WTC11 (cell line): Measurements from ENCODE around the gene LIMD2. TPM values are rescaled to one million over a fixed set of nuclear protein-coding genes. Genes with fewer than 3 reads are reported as not detected.

ENCODE experiments used
- ATAC-seq: fragments of 200-7000 bp; cut with Tn5 transposase; 2 replicates; pipeline ENCODE4 v1.10.0; 2021; ENCODE audit warnings: mild to moderate bottlenecking, moderate library complexity
- CTCF ChIA-PET: fragments of 300-600 bp; sonication (Branson Sonifier 250); formaldehyde crosslinking; loops from one replicate; lab custom pipeline; 2021; ENCODE audit warnings: antibody characterized with exemption; lab: Charles Lee
- POLR2A ChIA-PET: fragments of 350-600 bp; sonication (Branson Sonifier 250); formaldehyde crosslinking; loops from one replicate; lab custom pipeline; 2021; ENCODE audit warnings: antibody characterized with exemption; lab: Charles Lee
- DNase-seq: peaks from one replicate; pipeline ENCODE4 v3.0.0; 2021; ENCODE audit warnings: low spot score
- H3K27ac Mint-ChIP-seq: 2 replicates; pipeline ENCODE4 v1.8.0; 2021; ENCODE audit warnings: mixed read lengths
- H3K27me3 Mint-ChIP-seq: 2 replicates; pipeline ENCODE4 v1.8.0; 2021; ENCODE audit warnings: low read depth, mild to moderate bottlenecking, moderate library complexity, mixed read lengths
- H3K36me3 Mint-ChIP-seq: 2 replicates; pipeline ENCODE4 v1.8.0; 2021; ENCODE audit warnings: mixed read lengths
- H3K4me1 Mint-ChIP-seq: 2 replicates; pipeline ENCODE4 v1.8.0; 2022; ENCODE audit warnings: mixed read lengths
- H3K4me3 Mint-ChIP-seq: 2 replicates; pipeline ENCODE4 v1.8.0; 2021; ENCODE audit warnings: mild to moderate bottlenecking, moderate library complexity, mixed read lengths
- H3K9me3 Mint-ChIP-seq: 2 replicates; pipeline ENCODE4 v1.8.0; 2021; ENCODE audit warnings: mixed read lengths
- CREB1 ChIP-seq: sonication (generic); formaldehyde crosslinking; IDR thresholded peaks from 2 replicates; pipeline ENCODE4 v1.8.0; 2023; ENCODE audit warnings: mild to moderate bottlenecking, missing genetic modification reagents
- ELF4 ChIP-seq: sonication (generic); formaldehyde crosslinking; IDR thresholded peaks from 2 replicates; pipeline ENCODE4 v1.8.1; 2022; ENCODE audit warnings: low read depth, mild to moderate bottlenecking, moderate library complexity, missing genetic modification reagents
- FOXK1 ChIP-seq: sonication (generic); formaldehyde crosslinking; IDR thresholded peaks from 2 replicates; pipeline ENCODE4 v1.8.0; 2022; ENCODE audit warnings: mild to moderate bottlenecking, moderate library complexity, missing genetic modification reagents
- NR2C2 ChIP-seq: sonication (generic); formaldehyde crosslinking; IDR thresholded peaks from 2 replicates; pipeline ENCODE4 v1.8.0; 2022; ENCODE audit warnings: mild to moderate bottlenecking, missing genetic modification reagents
- OVOL2 ChIP-seq: fragments of 250-450 bp; sonication (Bioruptor Pico); IDR thresholded peaks from 2 replicates; pipeline ENCODE4 v1.9.0; 2021; ENCODE audit warnings: mild to moderate bottlenecking, borderline replicate concordance
- RELA ChIP-seq: sonication (generic); formaldehyde crosslinking; IDR thresholded peaks from 2 replicates; pipeline ENCODE4 v1.8.1; 2022; ENCODE audit warnings: missing genetic modification reagents, mild to moderate bottlenecking, borderline replicate concordance
- TEAD1 ChIP-seq: sonication (generic); formaldehyde crosslinking; IDR thresholded peaks from 2 replicates; pipeline ENCODE4 v1.8.0; 2022; ENCODE audit warnings: mild to moderate bottlenecking, missing genetic modification reagents
- TEAD4 ChIP-seq: sonication (generic); formaldehyde crosslinking; IDR thresholded peaks from 2 replicates; pipeline ENCODE4 v1.8.0; 2022; ENCODE audit warnings: mild to moderate bottlenecking, missing genetic modification reagents
- ZBTB21 ChIP-seq: sonication (generic); formaldehyde crosslinking; IDR thresholded peaks from 2 replicates; pipeline ENCODE4 v1.8.1; 2023; ENCODE audit warnings: mild to moderate bottlenecking, missing genetic modification reagents, borderline replicate concordance
- ZNF121 ChIP-seq: sonication (generic); formaldehyde crosslinking; IDR thresholded peaks from 2 replicates; pipeline ENCODE4 v1.8.0; 2023; ENCODE audit warnings: missing genetic modification reagents
- ZNF263 ChIP-seq: sonication (generic); formaldehyde crosslinking; IDR thresholded peaks from 2 replicates; pipeline ENCODE4 v1.8.1; 2022; ENCODE audit warnings: low read depth, mild to moderate bottlenecking, moderate library complexity, missing genetic modification reagents
- ZNF396 ChIP-seq: fragments of 250-450 bp; sonication (Bioruptor Pico); IDR thresholded peaks from 2 replicates; pipeline ENCODE4 v1.8.0; 2021; ENCODE audit warnings: mild to moderate bottlenecking, moderate library complexity, borderline replicate concordance
- ZNF423 ChIP-seq: fragments of 250-450 bp; sonication (Bioruptor Pico); IDR thresholded peaks from 2 replicates; pipeline ENCODE4 v2.1.2; 2022; ENCODE audit warnings: mild to moderate bottlenecking, moderate library complexity
- total RNA-seq: library from RNA; stranded (reverse); gene quantifications from 3 replicates; pipeline ENCODE4 v1.2.3, GENCODE V29; 2021
- TF ChIP-seq, protein P1 (sequence below): sonication (generic); formaldehyde crosslinking; IDR thresholded peaks from 2 replicates; pipeline ENCODE4 v1.8.1; 2023; ENCODE audit warnings: mild to moderate bottlenecking, missing genetic modification reagents
- TF ChIP-seq, protein P2 (sequence below): sonication (generic); formaldehyde crosslinking; IDR thresholded peaks from 2 replicates; pipeline ENCODE4 v1.8.1; 2023; ENCODE audit warnings: mild to moderate bottlenecking, moderate library complexity, missing genetic modification reagents
- TF ChIP-seq, protein P3 (sequence below): sonication (generic); formaldehyde crosslinking; IDR thresholded peaks from 2 replicates; pipeline ENCODE4 v1.8.1; 2022; ENCODE audit warnings: missing genetic modification reagents, borderline replicate concordance
- TF ChIP-seq, protein P4 (sequence below): sonication (generic); formaldehyde crosslinking; IDR thresholded peaks from 2 replicates; pipeline ENCODE4 v1.8.1; 2023; ENCODE audit warnings: mild to moderate bottlenecking, missing genetic modification reagents, borderline replicate concordance
- TF ChIP-seq, protein P5 (sequence below): fragments of 200-600 bp; IDR thresholded peaks from 2 replicates; pipeline ENCODE4 v1.8.0; 2022; ENCODE audit warnings: antibody characterized with exemption
- TF ChIP-seq, protein P6 (sequence below): sonication (generic); formaldehyde crosslinking; IDR thresholded peaks from 2 replicates; pipeline ENCODE4 v1.8.0; 2022; ENCODE audit warnings: mild to moderate bottlenecking, missing genetic modification reagents
- TF ChIP-seq, protein P7 (sequence below): fragments of 250-450 bp; sonication (Bioruptor Pico); IDR thresholded peaks from 2 replicates; pipeline ENCODE4 v1.9.0; 2021; ENCODE audit warnings: mild to moderate bottlenecking

The LIMD2 gene
- total RNA-seq, 1 experiment from 2014 or later = 91.8 TPM

DNA sequence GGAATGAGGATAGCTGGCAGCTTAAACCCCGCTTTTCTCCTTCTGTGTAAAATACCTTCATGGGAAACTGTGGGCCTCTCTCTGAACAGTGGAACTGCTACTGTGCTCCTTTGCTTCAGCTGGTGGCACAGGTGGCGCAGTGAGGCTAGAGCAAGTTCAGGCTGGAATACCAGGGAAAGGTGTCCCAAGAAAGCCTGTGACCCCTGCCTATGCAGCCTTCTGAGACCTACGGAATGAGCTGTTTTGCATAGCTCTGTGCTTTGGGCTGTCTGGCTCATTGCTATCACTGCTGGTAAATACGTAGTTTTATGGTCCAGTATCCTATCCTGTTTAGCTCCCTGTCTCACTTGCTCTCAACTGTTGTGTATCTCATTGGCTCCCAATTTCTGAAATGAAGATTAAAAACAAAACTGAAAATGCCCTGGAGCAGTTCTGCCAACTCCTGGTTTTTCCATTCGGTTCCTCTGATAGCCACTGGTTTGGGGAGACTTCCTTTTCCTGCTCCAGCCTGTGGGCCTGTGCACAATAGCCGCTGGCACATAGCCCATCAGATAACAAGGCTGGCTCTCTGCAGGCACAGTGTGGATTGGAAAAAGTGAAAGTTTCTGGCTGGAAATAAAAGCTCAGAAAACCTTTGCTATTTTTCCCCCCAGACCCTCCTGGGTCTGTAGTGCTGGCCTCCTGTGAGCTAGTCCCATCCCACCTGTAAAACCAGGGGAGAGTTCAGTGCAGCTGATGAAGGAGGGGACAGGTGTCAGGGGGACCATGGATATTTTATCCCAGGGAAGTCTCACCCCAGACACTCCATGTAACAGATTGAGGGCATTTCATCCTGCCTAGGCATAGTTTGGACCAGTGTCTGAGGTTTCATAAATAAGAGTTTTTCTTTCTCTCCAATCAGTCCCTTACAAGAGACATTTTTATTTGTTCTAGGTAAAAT lies 24.0 kb downstream of the LIMD2 start (continued):
- TF ChIP-seq, protein P1, sequence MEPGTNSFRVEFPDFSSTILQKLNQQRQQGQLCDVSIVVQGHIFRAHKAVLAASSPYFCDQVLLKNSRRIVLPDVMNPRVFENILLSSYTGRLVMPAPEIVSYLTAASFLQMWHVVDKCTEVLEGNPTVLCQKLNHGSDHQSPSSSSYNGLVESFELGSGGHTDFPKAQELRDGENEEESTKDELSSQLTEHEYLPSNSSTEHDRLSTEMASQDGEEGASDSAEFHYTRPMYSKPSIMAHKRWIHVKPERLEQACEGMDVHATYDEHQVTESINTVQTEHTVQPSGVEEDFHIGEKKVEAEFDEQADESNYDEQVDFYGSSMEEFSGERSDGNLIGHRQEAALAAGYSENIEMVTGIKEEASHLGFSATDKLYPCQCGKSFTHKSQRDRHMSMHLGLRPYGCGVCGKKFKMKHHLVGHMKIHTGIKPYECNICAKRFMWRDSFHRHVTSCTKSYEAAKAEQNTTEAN = no peak
- TF ChIP-seq, protein P2, sequence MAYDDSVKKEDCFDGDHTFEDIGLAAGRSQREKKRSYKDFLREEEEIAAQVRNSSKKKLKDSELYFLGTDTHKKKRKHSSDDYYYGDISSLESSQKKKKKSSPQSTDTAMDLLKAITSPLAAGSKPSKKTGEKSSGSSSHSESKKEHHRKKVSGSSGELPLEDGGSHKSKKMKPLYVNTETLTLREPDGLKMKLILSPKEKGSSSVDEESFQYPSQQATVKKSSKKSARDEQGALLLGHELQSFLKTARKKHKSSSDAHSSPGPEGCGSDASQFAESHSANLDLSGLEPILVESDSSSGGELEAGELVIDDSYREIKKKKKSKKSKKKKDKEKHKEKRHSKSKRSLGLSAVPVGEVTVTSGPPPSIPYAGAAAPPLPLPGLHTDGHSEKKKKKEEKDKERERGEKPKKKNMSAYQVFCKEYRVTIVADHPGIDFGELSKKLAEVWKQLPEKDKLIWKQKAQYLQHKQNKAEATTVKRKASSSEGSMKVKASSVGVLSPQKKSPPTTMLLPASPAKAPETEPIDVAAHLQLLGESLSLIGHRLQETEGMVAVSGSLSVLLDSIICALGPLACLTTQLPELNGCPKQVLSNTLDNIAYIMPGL (CRISPR knock-in tag) = no peak
- TF ChIP-seq, protein P3, sequence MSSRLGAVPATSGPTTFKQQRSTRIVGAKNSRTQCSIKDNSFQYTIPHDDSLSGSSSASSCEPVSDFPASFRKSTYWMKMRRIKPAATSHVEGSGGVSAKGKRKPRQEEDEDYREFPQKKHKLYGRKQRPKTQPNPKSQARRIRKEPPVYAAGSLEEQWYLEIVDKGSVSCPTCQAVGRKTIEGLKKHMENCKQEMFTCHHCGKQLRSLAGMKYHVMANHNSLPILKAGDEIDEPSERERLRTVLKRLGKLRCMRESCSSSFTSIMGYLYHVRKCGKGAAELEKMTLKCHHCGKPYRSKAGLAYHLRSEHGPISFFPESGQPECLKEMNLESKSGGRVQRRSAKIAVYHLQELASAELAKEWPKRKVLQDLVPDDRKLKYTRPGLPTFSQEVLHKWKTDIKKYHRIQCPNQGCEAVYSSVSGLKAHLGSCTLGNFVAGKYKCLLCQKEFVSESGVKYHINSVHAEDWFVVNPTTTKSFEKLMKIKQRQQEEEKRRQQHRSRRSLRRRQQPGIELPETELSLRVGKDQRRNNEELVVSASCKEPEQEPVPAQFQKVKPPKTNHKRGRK = no peak

DNA sequence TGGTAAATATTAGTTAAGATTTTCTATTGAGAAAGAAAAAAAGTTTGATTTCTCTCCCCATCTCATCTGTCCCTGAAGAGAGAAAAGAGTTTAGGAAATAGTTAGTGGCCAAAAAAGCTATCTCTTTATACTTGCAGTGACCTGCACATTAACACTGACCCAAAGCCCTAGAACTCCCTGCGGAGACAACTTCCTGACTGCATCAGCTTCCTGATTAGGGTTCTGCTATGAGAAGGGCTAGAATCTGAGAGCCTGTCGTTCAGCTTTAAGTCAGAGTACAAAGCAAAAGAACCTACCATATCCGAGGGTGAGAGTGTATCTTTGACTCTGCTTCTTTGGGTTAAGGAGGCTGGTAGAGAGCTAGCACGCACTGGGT lies 24.7 kb downstream of the LIMD2 start:
- no peaks in the 10 kb centered on the region for H3K9me3 Mint-ChIP-seq
- peak; percentile 60 for ATAC-seq
- DNase-seq = no peak
- H3K4me3 Mint-ChIP-seq = no peak overlapping the region
- H3K36me3 Mint-ChIP-seq = peaks cover 5% of the 10 kb centered on the region
- CTCF ChIA-PET = interaction anchor here (0.6 to 3.5 kb wide), 13 partner anchors 9 to 1061 kb away, joined by 3 to 34 read pairs (median 7); partner anchors contain the start of gene MAP3K3
- H3K27ac Mint-ChIP-seq = peak overlapping the region; percentile 73
- H3K4me1 Mint-ChIP-seq = peaks cover 42% of the 10 kb centered on the region
- POLR2A ChIA-PET = interaction anchor here (0.6 to 1.4 kb wide), 4 partner anchors 52 to 239 kb away, joined by 4 to 7 read pairs (median 4); partner anchors contain the start of gene MAP3K3
- no peaks in the 10 kb centered on the region for H3K27me3 Mint-ChIP-seq
- TF ChIP-seq, protein P4, sequence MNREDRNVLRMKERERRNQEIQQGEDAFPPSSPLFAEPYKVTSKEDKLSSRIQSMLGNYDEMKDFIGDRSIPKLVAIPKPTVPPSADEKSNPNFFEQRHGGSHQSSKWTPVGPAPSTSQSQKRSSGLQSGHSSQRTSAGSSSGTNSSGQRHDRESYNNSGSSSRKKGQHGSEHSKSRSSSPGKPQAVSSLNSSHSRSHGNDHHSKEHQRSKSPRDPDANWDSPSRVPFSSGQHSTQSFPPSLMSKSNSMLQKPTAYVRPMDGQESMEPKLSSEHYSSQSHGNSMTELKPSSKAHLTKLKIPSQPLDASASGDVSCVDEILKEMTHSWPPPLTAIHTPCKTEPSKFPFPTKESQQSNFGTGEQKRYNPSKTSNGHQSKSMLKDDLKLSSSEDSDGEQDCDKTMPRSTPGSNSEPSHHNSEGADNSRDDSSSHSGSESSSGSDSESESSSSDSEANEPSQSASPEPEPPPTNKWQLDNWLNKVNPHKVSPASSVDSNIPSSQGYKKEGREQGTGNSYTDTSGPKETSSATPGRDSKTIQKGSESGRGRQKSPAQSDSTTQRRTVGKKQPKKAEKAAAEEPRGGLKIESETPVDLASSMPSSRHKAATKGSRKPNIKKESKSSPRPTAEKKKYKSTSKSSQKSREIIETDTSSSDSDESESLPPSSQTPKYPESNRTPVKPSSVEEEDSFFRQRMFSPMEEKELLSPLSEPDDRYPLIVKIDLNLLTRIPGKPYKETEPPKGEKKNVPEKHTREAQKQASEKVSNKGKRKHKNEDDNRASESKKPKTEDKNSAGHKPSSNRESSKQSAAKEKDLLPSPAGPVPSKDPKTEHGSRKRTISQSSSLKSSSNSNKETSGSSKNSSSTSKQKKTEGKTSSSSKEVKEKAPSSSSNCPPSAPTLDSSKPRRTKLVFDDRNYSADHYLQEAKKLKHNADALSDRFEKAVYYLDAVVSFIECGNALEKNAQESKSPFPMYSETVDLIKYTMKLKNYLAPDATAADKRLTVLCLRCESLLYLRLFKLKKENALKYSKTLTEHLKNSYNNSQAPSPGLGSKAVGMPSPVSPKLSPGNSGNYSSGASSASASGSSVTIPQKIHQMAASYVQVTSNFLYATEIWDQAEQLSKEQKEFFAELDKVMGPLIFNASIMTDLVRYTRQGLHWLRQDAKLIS = no peak
- no peak for TF ChIP-seq ELF4 (CRISPR knock-in tag)
- TF ChIP-seq, protein P5, sequence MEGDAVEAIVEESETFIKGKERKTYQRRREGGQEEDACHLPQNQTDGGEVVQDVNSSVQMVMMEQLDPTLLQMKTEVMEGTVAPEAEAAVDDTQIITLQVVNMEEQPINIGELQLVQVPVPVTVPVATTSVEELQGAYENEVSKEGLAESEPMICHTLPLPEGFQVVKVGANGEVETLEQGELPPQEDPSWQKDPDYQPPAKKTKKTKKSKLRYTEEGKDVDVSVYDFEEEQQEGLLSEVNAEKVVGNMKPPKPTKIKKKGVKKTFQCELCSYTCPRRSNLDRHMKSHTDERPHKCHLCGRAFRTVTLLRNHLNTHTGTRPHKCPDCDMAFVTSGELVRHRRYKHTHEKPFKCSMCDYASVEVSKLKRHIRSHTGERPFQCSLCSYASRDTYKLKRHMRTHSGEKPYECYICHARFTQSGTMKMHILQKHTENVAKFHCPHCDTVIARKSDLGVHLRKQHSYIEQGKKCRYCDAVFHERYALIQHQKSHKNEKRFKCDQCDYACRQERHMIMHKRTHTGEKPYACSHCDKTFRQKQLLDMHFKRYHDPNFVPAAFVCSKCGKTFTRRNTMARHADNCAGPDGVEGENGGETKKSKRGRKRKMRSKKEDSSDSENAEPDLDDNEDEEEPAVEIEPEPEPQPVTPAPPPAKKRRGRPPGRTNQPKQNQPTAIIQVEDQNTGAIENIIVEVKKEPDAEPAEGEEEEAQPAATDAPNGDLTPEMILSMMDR = no peak
- TF ChIP-seq NR2C2 (CRISPR knock-in tag) = no peak
- no peak for TF ChIP-seq ZBTB21
- TF ChIP-seq, protein P6, sequence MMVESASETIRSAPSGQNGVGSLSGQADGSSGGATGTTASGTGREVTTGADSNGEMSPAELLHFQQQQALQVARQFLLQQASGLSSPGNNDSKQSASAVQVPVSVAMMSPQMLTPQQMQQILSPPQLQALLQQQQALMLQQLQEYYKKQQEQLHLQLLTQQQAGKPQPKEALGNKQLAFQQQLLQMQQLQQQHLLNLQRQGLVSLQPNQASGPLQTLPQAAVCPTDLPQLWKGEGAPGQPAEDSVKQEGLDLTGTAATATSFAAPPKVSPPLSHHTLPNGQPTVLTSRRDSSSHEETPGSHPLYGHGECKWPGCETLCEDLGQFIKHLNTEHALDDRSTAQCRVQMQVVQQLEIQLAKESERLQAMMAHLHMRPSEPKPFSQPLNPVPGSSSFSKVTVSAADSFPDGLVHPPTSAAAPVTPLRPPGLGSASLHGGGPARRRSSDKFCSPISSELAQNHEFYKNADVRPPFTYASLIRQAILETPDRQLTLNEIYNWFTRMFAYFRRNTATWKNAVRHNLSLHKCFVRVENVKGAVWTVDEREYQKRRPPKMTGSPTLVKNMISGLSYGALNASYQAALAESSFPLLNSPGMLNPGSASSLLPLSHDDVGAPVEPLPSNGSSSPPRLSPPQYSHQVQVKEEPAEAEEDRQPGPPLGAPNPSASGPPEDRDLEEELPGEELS (CRISPR knock-in tag) = no peak
- TF ChIP-seq ZNF121 (CRISPR knock-in tag) = no peak
- no peak for TF ChIP-seq TEAD1
- TF ChIP-seq FOXK1 (CRISPR knock-in tag) = no peak
- TF ChIP-seq TEAD4 = no peak
- TF ChIP-seq RELA (CRISPR knock-in tag) = no peak
- no peak for TF ChIP-seq CREB1 (CRISPR knock-in tag)
- TF ChIP-seq OVOL2 (CRISPR knock-in tag) = no peak
- no peak for TF ChIP-seq ZNF263 (CRISPR knock-in tag)
- no peak for TF ChIP-seq ZNF396 (CRISPR knock-in tag)
- TF ChIP-seq ZNF423 (CRISPR knock-in tag) = no peak
- TF ChIP-seq, protein P7, sequence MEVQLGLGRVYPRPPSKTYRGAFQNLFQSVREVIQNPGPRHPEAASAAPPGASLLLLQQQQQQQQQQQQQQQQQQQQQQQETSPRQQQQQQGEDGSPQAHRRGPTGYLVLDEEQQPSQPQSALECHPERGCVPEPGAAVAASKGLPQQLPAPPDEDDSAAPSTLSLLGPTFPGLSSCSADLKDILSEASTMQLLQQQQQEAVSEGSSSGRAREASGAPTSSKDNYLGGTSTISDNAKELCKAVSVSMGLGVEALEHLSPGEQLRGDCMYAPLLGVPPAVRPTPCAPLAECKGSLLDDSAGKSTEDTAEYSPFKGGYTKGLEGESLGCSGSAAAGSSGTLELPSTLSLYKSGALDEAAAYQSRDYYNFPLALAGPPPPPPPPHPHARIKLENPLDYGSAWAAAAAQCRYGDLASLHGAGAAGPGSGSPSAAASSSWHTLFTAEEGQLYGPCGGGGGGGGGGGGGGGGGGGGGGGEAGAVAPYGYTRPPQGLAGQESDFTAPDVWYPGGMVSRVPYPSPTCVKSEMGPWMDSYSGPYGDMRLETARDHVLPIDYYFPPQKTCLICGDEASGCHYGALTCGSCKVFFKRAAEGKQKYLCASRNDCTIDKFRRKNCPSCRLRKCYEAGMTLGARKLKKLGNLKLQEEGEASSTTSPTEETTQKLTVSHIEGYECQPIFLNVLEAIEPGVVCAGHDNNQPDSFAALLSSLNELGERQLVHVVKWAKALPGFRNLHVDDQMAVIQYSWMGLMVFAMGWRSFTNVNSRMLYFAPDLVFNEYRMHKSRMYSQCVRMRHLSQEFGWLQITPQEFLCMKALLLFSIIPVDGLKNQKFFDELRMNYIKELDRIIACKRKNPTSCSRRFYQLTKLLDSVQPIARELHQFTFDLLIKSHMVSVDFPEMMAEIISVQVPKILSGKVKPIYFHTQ = no peak
